GM21737 (cell line): ENCODE measurements around the gene NAP1L1.

Source experiments
- ATAC-seq: cut with Tn5 transposase; IDR thresholded peaks from one replicate; pipeline ENCODE4 v1.9.1; 2021; ENCODE audit warnings: mild to moderate bottlenecking, moderate library complexity; ENCODE audit not compliant: unreplicated experiment

The NAP1L1 gene, protein sequence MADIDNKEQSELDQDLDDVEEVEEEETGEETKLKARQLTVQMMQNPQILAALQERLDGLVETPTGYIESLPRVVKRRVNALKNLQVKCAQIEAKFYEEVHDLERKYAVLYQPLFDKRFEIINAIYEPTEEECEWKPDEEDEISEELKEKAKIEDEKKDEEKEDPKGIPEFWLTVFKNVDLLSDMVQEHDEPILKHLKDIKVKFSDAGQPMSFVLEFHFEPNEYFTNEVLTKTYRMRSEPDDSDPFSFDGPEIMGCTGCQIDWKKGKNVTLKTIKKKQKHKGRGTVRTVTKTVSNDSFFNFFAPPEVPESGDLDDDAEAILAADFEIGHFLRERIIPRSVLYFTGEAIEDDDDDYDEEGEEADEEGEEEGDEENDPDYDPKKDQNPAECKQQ

DNA sequence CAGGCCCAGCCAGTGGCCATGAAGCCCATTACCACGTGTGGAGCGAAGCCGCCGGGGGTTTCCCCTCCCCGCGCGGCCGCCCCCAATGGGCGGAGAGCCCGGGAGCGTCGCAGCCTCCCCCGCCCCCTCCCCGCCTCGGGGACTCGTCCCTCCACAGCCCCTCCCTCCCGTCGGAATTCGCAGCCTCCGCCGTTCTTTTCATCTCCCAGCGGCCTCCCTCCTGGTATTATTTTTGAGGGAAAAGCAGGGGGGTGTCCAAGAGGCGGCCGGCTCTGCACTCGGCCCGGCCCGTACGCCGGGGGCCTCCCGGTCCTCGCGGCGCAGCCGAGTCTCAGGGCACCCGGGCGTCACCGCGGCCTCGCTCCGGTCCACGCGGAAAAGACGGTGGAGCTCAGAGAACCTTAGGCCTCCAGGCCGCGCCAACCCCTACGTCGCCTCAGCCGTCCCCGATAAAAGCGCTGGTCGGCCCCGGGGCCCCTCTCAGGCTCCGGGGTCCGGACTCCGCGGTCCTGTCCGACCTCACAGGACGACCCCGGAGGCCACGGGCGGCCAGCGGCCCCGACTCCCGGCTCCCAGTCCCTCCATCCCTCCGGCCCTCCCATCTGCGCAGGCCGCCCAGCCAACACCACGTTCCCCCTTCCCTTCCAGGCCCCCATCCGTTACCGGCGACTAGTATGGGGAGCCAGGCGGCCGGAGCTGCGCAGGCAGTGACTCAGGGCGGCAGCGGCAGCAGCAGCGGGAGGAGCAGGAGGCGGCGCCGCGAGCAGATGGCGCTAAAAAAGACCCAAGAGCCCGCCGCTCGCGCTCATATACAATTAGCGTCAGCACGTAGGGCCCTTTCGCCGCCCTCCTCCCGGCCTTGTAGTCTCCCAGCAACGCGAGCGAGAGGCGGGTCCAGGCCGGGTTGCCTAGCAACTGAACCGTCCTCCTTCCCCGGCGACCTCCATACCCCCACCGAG lies at the start of gene NAP1L1:
Gene NAP1L1, minus strand, starts transcription at position 782 of the 959 bp plus-strand sequence. CDS start 10,466 bp downstream, outside the sequence.
- peak; percentile 89 for ATAC-seq

GRCh38 chr12:76127588-76127987 lies 43.1 kb upstream of the NAP1L1 start:
- no peak for ATAC-seq

- ATAC-seq, result no peak
Measured at GRCh38 chr12:76124456-76124855, 40.0 kb upstream of the NAP1L1 start.

DNA sequence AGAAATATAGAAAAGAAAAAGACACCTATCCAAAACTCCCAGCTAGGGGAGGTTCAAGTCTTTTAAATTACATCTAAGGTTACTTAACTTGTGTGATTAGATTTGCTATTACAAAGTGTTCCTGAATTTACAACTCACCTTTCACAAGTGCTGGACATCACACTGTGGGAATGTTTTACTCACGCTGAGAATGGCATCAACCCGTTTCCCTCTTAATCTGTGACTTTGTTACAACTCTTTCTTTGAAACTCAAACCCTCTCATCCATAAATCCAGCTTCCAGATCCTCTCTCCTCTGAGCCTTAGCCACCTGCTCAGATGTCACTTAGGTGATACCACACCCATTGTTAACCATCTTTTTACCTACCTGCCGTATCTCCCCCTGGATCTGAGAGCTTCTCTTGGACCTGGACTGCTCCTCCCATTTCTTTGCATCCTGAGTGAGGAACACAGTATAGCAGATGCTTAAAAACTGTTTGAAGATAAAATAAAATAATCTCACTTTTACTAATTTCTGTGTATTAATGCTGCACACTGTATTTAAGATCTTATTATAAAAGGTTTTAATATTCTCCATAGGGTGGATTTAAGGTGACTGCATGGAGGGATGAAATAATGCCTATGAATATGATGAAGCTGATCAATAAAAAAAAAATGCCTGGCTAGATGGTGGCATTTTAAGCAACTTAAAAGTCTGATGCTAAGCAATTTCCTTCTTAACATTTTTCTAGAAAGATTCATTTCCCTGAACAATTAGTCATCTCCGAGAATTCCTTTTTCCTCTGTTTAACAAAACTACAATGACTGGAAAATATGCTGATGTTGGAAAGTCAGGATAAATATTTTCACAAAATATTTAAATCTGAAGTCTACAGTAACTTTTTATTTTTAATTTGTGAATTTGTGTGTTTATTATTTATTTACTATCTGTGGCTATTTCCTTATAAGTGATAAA lies 39.1 kb upstream of the NAP1L1 start:
- no peak for ATAC-seq

- no peak for ATAC-seq
Measured at GRCh38 chr12:76119887-76120286, 35.4 kb upstream of the NAP1L1 start.

- ATAC-seq, result no peak
Measured at GRCh38 chr12:76117751-76118150, 33.3 kb upstream of the NAP1L1 start.

DNA sequence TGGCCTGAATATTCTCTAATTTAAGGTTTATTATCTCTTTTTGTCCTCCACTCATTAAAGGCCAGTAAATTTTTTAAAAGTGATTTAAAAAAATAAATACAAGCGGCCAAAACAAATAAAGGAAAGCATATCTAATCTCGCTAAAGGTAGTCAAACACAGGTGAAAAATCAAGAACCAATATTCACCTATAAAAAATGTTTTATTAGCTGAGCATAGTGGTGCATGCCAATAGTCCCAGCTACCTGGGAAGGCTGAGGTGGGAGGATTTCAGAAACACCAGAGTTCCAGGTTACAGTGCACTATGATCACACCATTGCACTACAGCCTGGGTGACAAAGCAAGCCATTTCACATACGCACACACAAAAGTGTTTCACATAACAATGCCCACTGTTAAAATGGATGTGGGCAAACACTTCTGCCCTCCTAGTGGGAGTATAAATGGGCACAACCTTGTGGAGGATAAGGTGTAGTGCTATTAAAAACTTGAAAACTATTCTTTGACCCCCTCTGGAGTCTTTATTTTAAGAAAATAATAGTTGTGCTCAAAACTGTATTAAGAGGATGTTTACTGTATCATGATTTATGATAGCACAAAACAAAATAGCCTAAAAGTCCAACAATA lies 32.7 kb upstream of the NAP1L1 start:
- ATAC-seq, result no peak

- no peak for ATAC-seq
Measured at GRCh38 chr12:76113800-76114757, 29.6 kb upstream of the NAP1L1 start.

DNA sequence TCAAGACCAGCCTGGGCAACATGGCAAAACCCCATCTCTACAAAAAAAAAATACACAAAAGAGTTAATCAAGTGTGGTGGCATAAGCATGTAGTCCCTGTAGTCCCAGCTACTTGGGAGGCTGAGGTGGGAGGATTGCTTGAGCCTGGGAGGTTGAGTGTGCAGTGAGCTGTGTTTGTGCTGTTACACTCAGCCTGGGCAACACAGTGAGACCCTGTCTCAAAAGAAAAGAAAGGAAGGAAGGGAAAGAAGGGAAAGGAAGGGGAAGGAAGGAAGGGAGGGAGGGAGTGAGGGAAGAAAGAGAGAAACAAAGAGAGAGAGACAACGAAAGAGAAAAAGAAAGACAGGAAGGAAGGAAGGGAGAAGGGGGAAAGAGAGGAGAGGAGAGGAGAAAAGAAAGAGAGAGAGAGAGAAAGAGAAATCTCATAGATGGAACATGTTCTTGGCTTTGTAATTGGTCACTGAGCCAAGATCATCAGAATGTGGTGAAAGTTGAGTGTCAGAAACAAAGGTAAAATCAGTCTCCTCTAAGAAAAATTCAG lies 26.8 kb upstream of the NAP1L1 start:
- ATAC-seq, result no peak

DNA sequence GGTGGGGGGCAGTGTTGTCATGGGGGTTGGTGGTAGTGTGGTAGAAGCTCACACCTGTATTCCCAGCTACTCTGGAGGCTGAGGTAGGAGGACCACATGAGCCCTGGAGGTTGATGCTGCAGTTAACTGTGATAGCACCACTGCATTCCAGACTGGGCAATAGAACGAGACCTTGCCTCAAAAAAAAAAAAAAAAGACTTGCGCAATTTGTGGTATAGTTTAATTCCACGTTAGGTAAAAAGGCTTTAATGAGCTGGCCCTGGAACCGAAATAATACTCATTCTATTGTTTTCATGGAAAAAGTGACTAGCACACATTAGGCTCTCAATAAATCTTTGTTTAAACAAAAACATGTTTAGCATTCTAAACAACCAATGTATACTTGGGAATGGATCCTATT lies 25.4 kb upstream of the NAP1L1 start:
- ATAC-seq, result no peak

DNA sequence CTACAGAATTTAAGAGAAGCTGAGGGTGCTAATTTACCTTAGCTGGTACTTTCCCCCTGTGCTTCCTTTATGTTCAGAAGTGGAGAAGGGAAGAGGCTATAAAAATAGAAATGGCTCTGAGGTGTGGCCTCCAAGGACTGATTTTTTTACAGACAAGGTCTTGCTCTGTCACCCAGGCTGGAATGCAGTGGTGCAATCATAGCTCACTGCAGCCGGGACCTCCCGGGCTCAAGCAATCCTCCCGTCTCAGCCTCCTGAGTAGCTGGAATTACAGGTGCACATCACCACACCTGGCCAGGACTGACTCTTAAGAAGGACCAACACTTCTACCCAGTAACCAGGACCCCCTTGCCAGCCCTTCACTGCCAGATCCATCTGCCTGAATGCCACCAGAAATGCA lies 23.9 kb upstream of the NAP1L1 start:
- ATAC-seq, result no peak

- ATAC-seq, result no peak
Measured at GRCh38 chr12:76106631-76107030, 22.1 kb upstream of the NAP1L1 start.

GRCh38 chr12:76103958-76104357 lies 19.5 kb upstream of the NAP1L1 start:
- ATAC-seq, result no peak

- no peak for ATAC-seq
Measured at GRCh38 chr12:76101739-76102385, 17.4 kb upstream of the NAP1L1 start.

- no peak for ATAC-seq
Measured at GRCh38 chr12:76096079-76096646, 11.7 kb upstream of the NAP1L1 start.

DNA sequence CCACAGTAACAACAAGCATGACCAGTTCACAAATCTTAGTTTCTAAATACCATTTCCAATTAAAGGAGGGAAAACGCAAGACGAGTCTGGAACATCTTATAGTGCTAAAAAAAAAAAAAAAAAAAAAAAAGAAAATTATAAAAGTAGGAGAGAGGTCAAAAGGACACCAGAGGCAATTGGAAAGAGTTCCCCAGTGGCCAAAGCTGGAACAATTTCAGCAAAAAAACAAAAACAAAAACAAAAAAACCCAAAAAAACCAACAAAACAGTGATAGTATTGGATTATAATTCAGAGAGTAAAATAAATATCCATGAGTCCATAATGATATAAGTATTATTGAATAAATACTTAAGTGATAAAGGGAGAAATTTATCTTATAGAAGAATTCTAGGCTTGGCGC lies 10.3 kb upstream of the NAP1L1 start:
- ATAC-seq, result no peak

- no peak for ATAC-seq
Measured at GRCh38 chr12:76091246-76091754, 6.8 kb upstream of the NAP1L1 start.

- ATAC-seq, result no peak
Measured at GRCh38 chr12:76085520-76085868, 1.0 kb upstream of the NAP1L1 start.
